SK-N-MC (cell line): Measurements from ENCODE around the gene MBD5.

Source experiments
- EZH2 ChIP-seq: fragments of 200-600 bp; sonication (generic); IDR thresholded peaks from one replicate; pipeline ENCODE4 v1.6.1; 2017; ENCODE audit warnings: antibody characterized with exemption
- FOXP2 ChIP-seq: optimal IDR thresholded peaks from 2 replicates; pipeline ENCODE3; 2011; ENCODE audit warnings: mild to moderate bottlenecking, moderate library complexity; ENCODE audit not compliant: insufficient read depth; ENCODE audit errors: extremely low read length, control extremely low read depth
- POLR2AphosphoS5 ChIP-seq: IDR thresholded peaks from 2 replicates; pipeline ENCODE4 v1.6.1; 2012; ENCODE audit warnings: mild to moderate bottlenecking, low read depth, low read length, borderline replicate concordance

DNA sequence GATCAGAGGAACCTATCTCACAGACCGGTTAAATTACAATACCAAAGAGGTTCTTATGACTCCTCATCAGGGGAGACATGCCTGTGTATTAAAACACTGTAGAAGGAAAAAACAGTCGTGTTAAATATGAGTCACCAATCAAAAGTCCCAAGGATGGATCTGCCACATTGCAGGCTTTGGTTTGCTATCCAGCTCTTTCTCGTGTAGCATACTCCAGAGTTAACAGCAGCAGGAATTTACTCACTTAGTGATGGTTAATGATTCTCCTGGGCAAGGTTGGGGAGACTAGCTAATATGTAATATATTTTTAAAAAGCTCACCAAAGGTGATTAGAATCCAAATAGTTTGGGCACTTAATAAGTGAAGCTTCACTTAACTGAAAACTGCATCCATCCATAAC, 109.7 kb downstream of the MBD5 start:
- TF ChIP-seq EZH2 = no peak
- no peak for TF ChIP-seq POLR2AphosphoS5
- no peak for TF ChIP-seq FOXP2
